ENCODE measurements around the gene SPPL3. TPM values are rescaled to one million over a fixed set of nuclear protein-coding genes. Genes with fewer than 3 reads are reported as not detected.
"Not testable (repeated sequence)": the region's sequence is repeated elsewhere in the genome, so short reads cannot be mapped to it uniquely, and the experiment has no call there.

The SPPL3 gene
- total RNA-seq, 1 donor from 2014 or later: 48.9 TPM

GRCh38 chr12:120909633-120910298 lies 5.6 kb upstream of the SPPL3 start:
- intact Hi-C loops (cut with DNase I): no loop called here
- Histone ChIP-seq H3K9me3 (no peaks in the 10 kb centered on the region), H3K27ac (no peak overlapping the region), H3K4me1 (peaks cover 40% of the 10 kb centered on the region), H3K27me3 (no peaks in the 10 kb centered on the region), H3K36me3 (no peaks in the 10 kb centered on the region), H3K4me3 (no peak overlapping the region)
- TF ChIP-seq POLR2AphosphoS5 (IDR thresholded peaks at IDR 0.05; ENCODE audit: insufficient read depth in 1 of 2, low read depth in 1 of 2) (peak in 1 of 2 donors; percentile 51), POLR2A (IDR thresholded peaks at IDR 0.05) (no peak)
- no peak for DNase-seq (ENCODE audit: extremely low spot score in 2 of 2)

DNA sequence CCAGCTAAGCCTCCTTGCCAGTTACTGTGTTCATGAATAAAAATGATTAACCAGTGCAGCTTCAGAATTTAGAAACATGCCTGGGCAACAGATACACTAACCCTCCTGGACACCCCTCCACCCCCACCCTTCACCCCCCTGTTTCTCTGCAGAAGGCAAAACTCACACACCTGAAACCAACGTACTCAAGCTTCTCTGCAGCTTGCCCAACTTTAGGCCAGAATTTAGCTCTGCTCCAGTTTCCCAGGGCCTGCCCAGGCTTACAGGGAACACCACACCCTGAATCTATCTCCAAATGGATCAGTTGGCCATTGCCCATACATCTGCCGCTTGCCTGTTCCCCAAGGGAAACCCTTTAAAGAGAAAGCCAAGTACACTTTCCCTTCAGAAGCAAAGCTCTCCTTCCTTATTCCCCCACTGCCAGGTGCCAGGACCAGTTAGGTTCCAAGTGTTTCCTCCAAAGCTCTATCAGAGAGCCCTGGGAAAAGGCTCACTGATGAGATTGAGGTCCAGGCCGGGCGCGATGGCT lies 1.8 kb upstream of the SPPL3 start:
- DNase-seq (ENCODE audit: extremely low spot score in 2 of 2): no peak
- Histone ChIP-seq H3K27ac (peak overlapping the region; percentile 97), H3K4me1 (peaks cover 66% of the 10 kb centered on the region), H3K36me3 (no peaks in the 10 kb centered on the region), H3K27me3 (no peaks in the 10 kb centered on the region), H3K9me3 (no peaks in the 10 kb centered on the region), H3K4me3 (no peak overlapping the region)
- intact Hi-C loops (cut with DNase I): no loop called here
- TF ChIP-seq POLR2AphosphoS5 (IDR thresholded peaks at IDR 0.05; ENCODE audit: insufficient read depth in 1 of 2, low read depth in 1 of 2): no peak
- no peak for TF ChIP-seq POLR2A (IDR thresholded peaks at IDR 0.05)
- TF ChIP-seq, protein P1, sequence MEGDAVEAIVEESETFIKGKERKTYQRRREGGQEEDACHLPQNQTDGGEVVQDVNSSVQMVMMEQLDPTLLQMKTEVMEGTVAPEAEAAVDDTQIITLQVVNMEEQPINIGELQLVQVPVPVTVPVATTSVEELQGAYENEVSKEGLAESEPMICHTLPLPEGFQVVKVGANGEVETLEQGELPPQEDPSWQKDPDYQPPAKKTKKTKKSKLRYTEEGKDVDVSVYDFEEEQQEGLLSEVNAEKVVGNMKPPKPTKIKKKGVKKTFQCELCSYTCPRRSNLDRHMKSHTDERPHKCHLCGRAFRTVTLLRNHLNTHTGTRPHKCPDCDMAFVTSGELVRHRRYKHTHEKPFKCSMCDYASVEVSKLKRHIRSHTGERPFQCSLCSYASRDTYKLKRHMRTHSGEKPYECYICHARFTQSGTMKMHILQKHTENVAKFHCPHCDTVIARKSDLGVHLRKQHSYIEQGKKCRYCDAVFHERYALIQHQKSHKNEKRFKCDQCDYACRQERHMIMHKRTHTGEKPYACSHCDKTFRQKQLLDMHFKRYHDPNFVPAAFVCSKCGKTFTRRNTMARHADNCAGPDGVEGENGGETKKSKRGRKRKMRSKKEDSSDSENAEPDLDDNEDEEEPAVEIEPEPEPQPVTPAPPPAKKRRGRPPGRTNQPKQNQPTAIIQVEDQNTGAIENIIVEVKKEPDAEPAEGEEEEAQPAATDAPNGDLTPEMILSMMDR (IDR thresholded peaks at IDR 0.05): no peak

DNA sequence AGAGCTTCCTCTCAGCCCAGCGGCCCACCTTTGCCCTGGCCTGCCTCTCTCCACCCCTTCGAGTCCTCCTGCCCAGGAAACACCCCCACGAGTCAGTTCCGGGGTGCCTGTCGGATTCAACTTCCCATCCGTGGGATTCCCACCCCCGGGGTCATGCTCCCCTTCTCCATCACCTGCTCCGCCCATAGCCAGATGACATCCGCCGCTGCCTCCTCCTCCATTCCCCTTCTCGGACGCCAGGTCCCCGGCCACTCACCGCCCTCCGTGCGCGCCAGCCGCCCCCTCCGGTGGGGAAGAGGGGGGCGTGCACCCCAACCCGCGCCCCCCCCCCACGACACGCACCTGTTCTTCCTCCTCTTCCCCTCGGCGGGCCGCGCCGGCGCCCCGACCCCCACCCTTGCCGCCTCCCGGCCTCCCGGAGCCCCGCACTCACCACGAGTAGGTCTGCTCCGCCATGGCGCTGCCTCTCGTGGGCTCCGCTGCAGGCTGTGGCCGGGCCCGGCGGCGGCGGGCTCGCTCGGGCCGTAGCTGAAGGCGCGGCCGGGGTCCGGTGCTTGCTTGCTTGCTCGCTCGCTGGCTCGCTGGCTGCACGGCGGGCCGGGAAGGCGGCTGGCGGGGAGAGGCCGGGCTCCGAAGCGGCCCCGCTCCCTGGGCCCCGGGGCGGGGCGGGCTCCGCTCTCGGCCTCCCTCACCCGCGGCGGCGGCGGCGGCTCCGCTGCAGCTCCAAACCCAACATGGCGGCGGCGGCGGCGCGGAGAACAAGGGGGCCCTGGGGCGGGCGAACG lies 554 bp downstream of the SPPL3 start:
- no peaks in the 10 kb centered on the region for H3K36me3 ChIP-seq
- intact Hi-C loops (cut with DNase I): no loop called here
- H3K27me3 ChIP-seq: no peaks in the 10 kb centered on the region
- peak overlapping the region; percentile 97 for H3K27ac ChIP-seq
- no peak for DNase-seq (ENCODE audit: extremely low spot score in 2 of 2)
- TF ChIP-seq, protein P1 (IDR thresholded peaks at IDR 0.05): no peak
- TF ChIP-seq POLR2AphosphoS5 (IDR thresholded peaks at IDR 0.05; ENCODE audit: insufficient read depth in 1 of 2, low read depth in 1 of 2): peak in 1 of 2 donors; percentile 53
- no peak for TF ChIP-seq POLR2A (IDR thresholded peaks at IDR 0.05)
- H3K4me1 ChIP-seq: peaks cover 69% of the 10 kb centered on the region
- H3K4me3 ChIP-seq: peak overlapping the region; percentile 92 to 100
- no peaks in the 10 kb centered on the region for H3K9me3 ChIP-seq

GRCh38 chr12:120902846-120903411 lies 1.2 kb downstream of the SPPL3 start:
- Histone ChIP-seq H3K27me3 (no peaks in the 10 kb centered on the region), H3K36me3 (no peaks in the 10 kb centered on the region), H3K4me3 (peak overlapping the region; percentile 92 to 100), H3K4me1 (peaks cover 68% of the 10 kb centered on the region), H3K9me3 (no peaks in the 10 kb centered on the region), H3K27ac (peak overlapping the region; percentile 97)
- TF ChIP-seq POLR2A (IDR thresholded peaks at IDR 0.05) (no peak), POLR2AphosphoS5 (IDR thresholded peaks at IDR 0.05; ENCODE audit: insufficient read depth in 1 of 2, low read depth in 1 of 2) (no peak)
- TF ChIP-seq, protein P1 (IDR thresholded peaks at IDR 0.05): no peak
- intact Hi-C loops (cut with DNase I): no loop called here
- DNase-seq (ENCODE audit: extremely low spot score in 2 of 2): no peak

GRCh38 chr12:120901818-120902217 lies 2.3 kb downstream of the SPPL3 start:
- Histone ChIP-seq H3K4me1 (peaks cover 64% of the 10 kb centered on the region), H3K27ac (no peak overlapping the region), H3K9me3 (no peaks in the 10 kb centered on the region), H3K27me3 (no peaks in the 10 kb centered on the region), H3K4me3 (peak overlapping the region in 1 of 2 donors; percentile 100), H3K36me3 (no peaks in the 10 kb centered on the region)
- TF ChIP-seq POLR2AphosphoS5 (IDR thresholded peaks at IDR 0.05; ENCODE audit: insufficient read depth in 1 of 2, low read depth in 1 of 2) (no peak), POLR2A (IDR thresholded peaks at IDR 0.05) (no peak)
- TF ChIP-seq, protein P1 (IDR thresholded peaks at IDR 0.05): no peak
- intact Hi-C loops (cut with DNase I): no loop called here
- no peak for DNase-seq (ENCODE audit: extremely low spot score in 2 of 2)

DNA sequence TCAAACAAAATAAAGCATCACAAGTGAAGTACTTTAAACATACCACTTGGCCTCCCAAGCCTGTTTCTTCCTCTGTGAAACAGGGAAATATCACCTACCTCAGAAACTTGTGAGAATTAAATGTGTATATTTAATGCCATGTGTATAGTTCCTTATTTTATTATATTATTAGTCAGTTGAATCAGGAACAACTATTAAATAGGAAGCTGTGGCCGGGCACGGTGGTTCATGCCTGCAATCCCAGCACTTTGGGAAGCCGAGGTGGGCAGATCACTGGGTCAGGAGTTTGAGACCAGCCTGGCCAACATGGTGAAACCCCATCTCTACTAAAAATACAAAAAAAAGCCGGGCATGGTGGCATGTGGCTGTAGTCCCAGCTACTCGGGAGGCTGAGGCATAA lies 3.1 kb downstream of the SPPL3 start:
- H3K27ac ChIP-seq; H3K4me3 ChIP-seq; H3K27me3 ChIP-seq; DNase-seq (ENCODE audit: extremely low spot score in 2 of 2); H3K36me3 ChIP-seq; H3K9me3 ChIP-seq; intact Hi-C loops (cut with DNase I): not testable (repeated sequence)
- H3K4me1 ChIP-seq: peaks cover 65% of the 10 kb centered on the region
